ENCODE results near the gene ZNF227. TPM values are rescaled to one million over a fixed set of nuclear protein-coding genes. Genes with fewer than 3 reads are reported as not detected.
"Not testable (repeated sequence)": the region's sequence is repeated elsewhere in the genome, so short reads cannot be mapped to it uniquely, and the experiment has no call there.

The ZNF227 gene
- 17.3 TPM for polyA plus RNA-seq
- long read RNA-seq, donor 1, partial matches to known transcripts: 0 of 1 reads
- long read RNA-seq, donor 1, other reads (novel, unspliced or antisense): 0 of 1 reads
- long read RNA-seq, donor 2, partial matches to known transcripts: 0 of 2 reads
- long read RNA-seq, donor 2, other reads (novel, unspliced or antisense): 0 of 2 reads
- long read RNA-seq, donor 3: 0 reads
- long read RNA-seq, donor 4, partial matches to known transcripts: 0 of 1 reads
- long read RNA-seq, donor 4, other reads (novel, unspliced or antisense): 0 of 1 reads
- long read RNA-seq, donor 5, partial matches to known transcripts: 0 of 1 reads
- long read RNA-seq, donor 5, other reads (novel, unspliced or antisense): 0 of 1 reads
- long read RNA-seq, donor 6, partial matches to known transcripts: 0 of 2 reads
- long read RNA-seq, donor 6, other reads (novel, unspliced or antisense): 0 of 2 reads
- long read RNA-seq, donor 7, partial matches to known transcripts: 0 of 1 reads
- long read RNA-seq, donor 7, other reads (novel, unspliced or antisense): 0 of 1 reads
- long read RNA-seq, donor 8, partial matches to known transcripts: 0 of 1 reads
- long read RNA-seq, donor 8, other reads (novel, unspliced or antisense): 0 of 1 reads
- long read RNA-seq, donor 9, partial matches to known transcripts: 0 of 1 reads
- long read RNA-seq, donor 9, other reads (novel, unspliced or antisense): 0 of 1 reads
- long read RNA-seq, donor 10, partial matches to known transcripts: 0 of 5 reads
- long read RNA-seq, donor 10, other reads (novel, unspliced or antisense): 0 of 5 reads
- long read RNA-seq, donor 11, partial matches to known transcripts: 0 of 1 reads
- long read RNA-seq, donor 11, other reads (novel, unspliced or antisense): 0 of 1 reads

DNA sequence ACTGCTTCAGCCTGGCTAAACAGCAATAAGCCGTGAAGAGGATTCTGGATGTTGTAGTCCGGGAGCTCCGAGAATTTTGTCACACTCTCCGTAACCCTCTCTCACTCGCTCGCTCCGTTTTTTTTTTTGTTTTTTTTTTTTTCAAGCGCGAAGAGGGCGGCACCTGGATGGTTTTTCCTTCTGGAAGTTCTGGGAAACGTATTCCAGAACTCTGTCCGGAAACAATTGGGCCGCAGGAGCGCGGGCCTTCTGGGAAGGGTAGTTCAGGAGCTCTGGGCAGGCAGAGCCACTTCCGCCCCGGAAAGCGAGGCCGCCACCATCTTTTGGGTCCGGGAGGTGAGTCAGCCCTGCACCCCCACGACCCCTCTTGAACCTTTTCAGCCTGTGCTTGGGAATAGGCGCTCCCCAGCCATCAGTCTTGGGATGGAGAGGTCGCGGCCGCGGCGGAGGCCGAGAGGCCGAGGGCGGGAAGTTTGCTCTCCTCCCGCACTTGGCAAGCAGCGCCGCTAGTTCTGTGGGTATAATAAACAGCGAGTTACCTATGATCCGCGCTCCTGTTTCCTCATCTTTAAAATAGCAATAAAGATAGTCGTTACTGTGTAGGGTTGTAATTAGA lies at the start of gene ZNF227:
Gene ZNF227, plus strand, starts transcription at position 283 of the 616 bp plus-strand sequence. CDS start 5,261 bp downstream, outside the sequence.
- WGBS (ENCODE audit: insufficient coverage, low lambda C conversion rate): 0% methylated on average over 2 of the region's 37 CpGs
- Histone ChIP-seq H3K4me3 (ENCODE audit: low read length) (peak within 1 kb of the TSS; percentile 69), H3K36me3 (ENCODE audit: control insufficient read depth, insufficient read depth, low read length) (peaks cover 13% of the 10 kb centered on the region), H3K27ac (ENCODE audit: low read length) (peak within 1 kb of the TSS; percentile 65), H3K9me3 (ENCODE audit: control insufficient read depth, low read depth, low read length) (peaks cover 3% of the 10 kb centered on the region), H3K4me1 (ENCODE audit: control insufficient read depth, insufficient read depth, low read length) (no peaks in the 10 kb centered on the region), H3K27me3 (ENCODE audit: control insufficient read depth, insufficient read depth, low read length) (no peaks in the 10 kb centered on the region)
- peak; percentile 96 to 98 for DNase-seq

DNA sequence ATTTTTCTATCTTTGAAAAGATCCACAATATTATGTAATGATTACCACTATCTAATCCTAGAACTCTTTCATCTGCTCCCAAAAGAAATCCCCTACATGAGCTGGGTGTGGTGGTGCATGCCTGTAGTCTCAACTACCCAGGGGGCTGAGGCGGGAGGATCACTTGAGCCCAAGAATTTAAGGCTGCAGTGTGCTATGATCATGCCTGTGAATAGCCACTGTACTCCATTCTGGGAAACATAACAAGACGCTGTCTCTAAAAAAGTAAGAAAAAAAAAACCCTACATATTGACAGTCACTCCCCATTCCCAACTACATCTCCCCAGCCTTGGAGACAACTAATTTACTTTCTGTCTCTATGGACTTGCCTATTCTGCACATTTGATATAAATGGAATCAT lies 48.5 kb upstream of the ZNF227 start:
- DNase-seq: no peak
- Histone ChIP-seq H3K4me1 (ENCODE audit: control insufficient read depth, insufficient read depth, low read length) (no peaks in the 10 kb centered on the region), H3K27ac (ENCODE audit: low read length) (no peak overlapping the region), H3K4me3 (ENCODE audit: low read length) (no peak overlapping the region), H3K36me3 (ENCODE audit: control insufficient read depth, insufficient read depth, low read length) (peaks cover 17% of the 10 kb centered on the region), H3K27me3 (ENCODE audit: control insufficient read depth, insufficient read depth, low read length) (no peaks in the 10 kb centered on the region), H3K9me3 (ENCODE audit: control insufficient read depth, low read depth, low read length) (peaks cover 9% of the 10 kb centered on the region)
- 80% methylated on average over 1 of the region's 2 CpGs for WGBS (ENCODE audit: insufficient coverage, low lambda C conversion rate)

DNA sequence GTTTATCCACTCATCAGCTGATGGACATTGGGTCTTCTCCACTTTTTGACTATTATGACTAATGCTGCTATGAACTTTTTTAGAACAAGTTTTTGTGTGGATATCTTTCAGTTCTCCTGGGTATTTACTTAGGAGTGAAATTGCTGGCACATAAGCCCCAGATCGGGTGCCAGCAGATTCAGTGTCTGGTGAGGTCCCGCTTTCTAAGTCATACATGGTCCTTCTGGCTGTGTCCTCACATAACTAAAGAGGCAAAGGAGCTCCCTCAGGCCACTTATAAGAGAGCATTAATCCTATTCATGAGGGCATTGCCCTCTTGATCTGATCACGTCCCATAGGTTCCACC lies 48.0 kb upstream of the ZNF227 start:
- DNase-seq: no peak
- no CpG with 5 or more reads among the region's 3 CpGs for WGBS (ENCODE audit: insufficient coverage, low lambda C conversion rate)
- Histone ChIP-seq H3K36me3 (ENCODE audit: control insufficient read depth, insufficient read depth, low read length) (peaks cover 20% of the 10 kb centered on the region), H3K4me1 (ENCODE audit: control insufficient read depth, insufficient read depth, low read length) (no peaks in the 10 kb centered on the region), H3K9me3 (ENCODE audit: control insufficient read depth, low read depth, low read length) (peaks cover 9% of the 10 kb centered on the region), H3K27me3 (ENCODE audit: control insufficient read depth, insufficient read depth, low read length) (no peaks in the 10 kb centered on the region), H3K27ac (ENCODE audit: low read length) (peak overlapping the region; percentile 76), H3K4me3 (ENCODE audit: low read length) (peak overlapping the region; percentile 56)

DNA sequence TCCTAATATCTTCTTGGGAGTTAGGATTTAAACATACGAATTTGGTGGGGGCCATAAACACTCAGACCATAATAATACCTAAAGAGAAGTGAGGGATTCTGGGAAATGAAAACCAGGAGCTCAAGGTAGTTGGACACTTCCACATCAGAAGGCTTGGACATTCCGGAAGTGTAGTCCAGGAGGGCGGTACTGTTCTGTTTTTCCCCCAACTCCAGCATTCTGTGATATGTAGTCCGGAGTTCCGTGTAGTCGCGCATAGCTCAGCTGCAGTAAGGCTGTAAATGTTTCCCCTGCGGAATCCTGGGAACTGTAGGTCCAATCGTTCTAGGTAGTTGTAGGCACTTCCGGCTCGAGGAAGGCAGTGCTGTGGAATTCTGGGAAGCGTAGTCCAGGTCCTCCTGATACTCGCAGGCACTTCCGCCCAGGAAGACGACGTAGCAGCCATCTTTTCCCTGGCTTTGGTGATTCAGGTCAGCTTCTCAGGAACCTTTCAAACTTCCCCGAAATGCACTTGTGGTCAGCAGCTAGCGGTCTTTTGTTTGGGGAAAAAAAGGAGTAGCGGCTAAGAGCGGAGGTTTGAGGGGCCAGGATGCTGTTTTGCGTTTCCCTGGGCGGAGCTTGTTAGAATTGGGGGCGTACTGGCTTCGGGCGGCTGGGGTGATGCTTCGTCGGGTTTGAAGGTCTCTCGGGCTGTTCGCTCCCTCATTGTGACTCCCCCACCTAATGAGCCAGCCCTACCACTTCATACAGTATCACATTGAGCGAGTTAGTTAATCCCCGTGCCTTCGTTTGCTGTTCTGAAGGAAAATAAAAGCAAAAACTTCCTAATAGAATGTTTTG lies 47.4 kb upstream of the ZNF227 start, which contains the start of gene ZNF226:
Gene ZNF226, plus strand, starts transcription at position 428 of the 840 bp plus-strand sequence. CDS start 4,981 bp downstream, outside the sequence.
- peaks cover 26% of the 10 kb centered on the region for H3K36me3 ChIP-seq (ENCODE audit: control insufficient read depth, insufficient read depth, low read length)
- peaks cover 13% of the 10 kb centered on the region for H3K9me3 ChIP-seq (ENCODE audit: control insufficient read depth, low read depth, low read length)
- no peaks in the 10 kb centered on the region for H3K27me3 ChIP-seq (ENCODE audit: control insufficient read depth, insufficient read depth, low read length)
- H3K4me3 ChIP-seq (ENCODE audit: low read length): peak within 1 kb of the TSS; percentile 56
- H3K27ac ChIP-seq (ENCODE audit: low read length): peak within 1 kb of the TSS; percentile 76
- peak; percentile 99 for DNase-seq
- WGBS (ENCODE audit: insufficient coverage, low lambda C conversion rate): no CpG with 5 or more reads among the region's 32 CpGs
- no peaks in the 10 kb centered on the region for H3K4me1 ChIP-seq (ENCODE audit: control insufficient read depth, insufficient read depth, low read length)

DNA sequence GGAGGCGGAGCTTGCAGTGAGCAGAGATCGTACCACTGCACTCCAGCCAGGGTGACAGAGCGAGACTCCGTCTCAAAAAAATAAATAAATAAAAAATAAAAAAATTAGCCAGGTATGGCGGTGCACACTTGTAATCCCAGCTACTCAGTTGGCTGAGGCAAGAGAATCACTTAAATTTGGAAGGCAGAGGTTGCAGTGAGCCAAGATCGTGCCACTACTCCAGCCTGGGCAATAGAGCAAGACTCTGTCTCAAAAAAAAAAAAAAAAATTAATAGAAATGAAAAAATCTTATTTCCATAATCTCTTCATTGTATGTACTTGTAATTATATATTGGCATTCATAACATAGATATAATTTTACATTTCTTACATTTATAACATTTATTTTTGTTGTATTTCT lies 41.7 kb upstream of the ZNF227 start:
- no CpG with 5 or more reads among the region's 6 CpGs for WGBS (ENCODE audit: insufficient coverage, low lambda C conversion rate)
- not testable (repeated sequence) for H3K27me3 ChIP-seq (ENCODE audit: control insufficient read depth, insufficient read depth, low read length); H3K27ac ChIP-seq (ENCODE audit: low read length); H3K4me3 ChIP-seq (ENCODE audit: low read length); H3K4me1 ChIP-seq (ENCODE audit: control insufficient read depth, insufficient read depth, low read length); DNase-seq
- peaks cover 32% of the 10 kb centered on the region for H3K9me3 ChIP-seq (ENCODE audit: control insufficient read depth, low read depth, low read length)
- peaks cover 74% of the 10 kb centered on the region for H3K36me3 ChIP-seq (ENCODE audit: control insufficient read depth, insufficient read depth, low read length)

DNA sequence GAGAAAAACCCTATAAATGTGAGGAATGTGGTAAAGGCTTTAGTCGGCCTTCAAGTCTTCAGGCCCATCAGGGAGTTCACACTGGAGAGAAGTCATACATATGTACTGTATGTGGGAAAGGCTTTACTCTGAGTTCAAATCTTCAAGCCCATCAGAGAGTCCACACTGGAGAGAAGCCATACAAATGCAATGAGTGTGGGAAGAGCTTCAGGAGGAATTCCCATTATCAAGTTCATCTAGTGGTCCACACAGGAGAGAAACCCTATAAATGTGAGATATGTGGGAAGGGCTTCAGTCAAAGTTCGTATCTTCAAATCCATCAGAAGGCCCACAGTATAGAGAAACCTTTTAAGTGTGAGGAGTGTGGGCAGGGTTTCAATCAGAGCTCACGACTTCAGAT lies 35.7 kb upstream of the ZNF227 start:
- no CpG with 5 or more reads among the region's 3 CpGs for WGBS (ENCODE audit: insufficient coverage, low lambda C conversion rate)
- no peaks in the 10 kb centered on the region for H3K27me3 ChIP-seq (ENCODE audit: control insufficient read depth, insufficient read depth, low read length)
- H3K4me1 ChIP-seq (ENCODE audit: control insufficient read depth, insufficient read depth, low read length): no peaks in the 10 kb centered on the region
- H3K27ac ChIP-seq (ENCODE audit: low read length): no peak overlapping the region
- peaks cover 55% of the 10 kb centered on the region for H3K36me3 ChIP-seq (ENCODE audit: control insufficient read depth, insufficient read depth, low read length)
- peaks cover 37% of the 10 kb centered on the region for H3K9me3 ChIP-seq (ENCODE audit: control insufficient read depth, low read depth, low read length)
- DNase-seq: no peak
- no peak overlapping the region for H3K4me3 ChIP-seq (ENCODE audit: low read length)

DNA sequence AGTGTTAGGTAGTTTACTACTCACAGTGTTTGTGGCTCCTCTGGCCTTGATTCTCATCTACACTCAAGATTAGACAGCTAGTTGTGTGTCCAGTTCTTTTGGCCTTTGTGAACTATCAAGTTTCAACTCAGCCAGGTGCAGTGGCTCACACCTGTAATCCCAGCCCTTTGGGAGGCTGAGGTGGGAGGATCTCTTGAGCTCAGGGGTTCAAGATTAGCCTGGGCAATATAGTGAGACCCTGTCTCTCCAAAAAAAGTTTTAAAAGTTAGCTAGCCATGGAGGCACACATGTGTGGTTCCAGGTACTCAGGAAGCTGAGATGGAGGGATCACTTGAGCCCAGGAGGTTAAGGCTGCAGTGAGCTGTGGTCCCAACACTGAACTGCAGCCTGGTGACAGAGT lies 31.4 kb upstream of the ZNF227 start:
- Histone ChIP-seq H3K9me3 (ENCODE audit: control insufficient read depth, low read depth, low read length) (peaks cover 25% of the 10 kb centered on the region), H3K27ac (ENCODE audit: low read length) (no peak overlapping the region), H3K4me1 (ENCODE audit: control insufficient read depth, insufficient read depth, low read length) (no peaks in the 10 kb centered on the region), H3K36me3 (ENCODE audit: control insufficient read depth, insufficient read depth, low read length) (peaks cover 13% of the 10 kb centered on the region), H3K4me3 (ENCODE audit: low read length) (no peak overlapping the region), H3K27me3 (ENCODE audit: control insufficient read depth, insufficient read depth, low read length) (no peaks in the 10 kb centered on the region)
- DNase-seq: no peak

DNA sequence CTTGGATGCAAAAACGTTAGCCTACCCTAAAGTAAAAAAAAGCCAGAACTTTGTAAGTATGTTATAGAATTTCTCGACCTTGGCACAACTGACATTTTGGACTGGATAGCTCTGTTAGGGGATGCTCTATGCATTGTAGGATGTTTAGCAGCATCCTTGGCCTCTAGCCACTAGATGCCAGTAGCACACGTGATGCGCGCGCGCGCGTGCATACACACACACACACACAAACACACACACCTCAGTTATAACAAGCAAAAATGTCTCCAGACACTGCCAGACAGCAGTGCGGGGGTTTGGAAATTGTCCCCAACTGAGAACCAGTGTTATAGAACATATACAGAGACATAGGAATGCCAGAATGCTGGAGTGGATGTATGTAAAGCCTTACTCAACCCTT lies 30.2 kb upstream of the ZNF227 start:
- Histone ChIP-seq H3K36me3 (ENCODE audit: control insufficient read depth, insufficient read depth, low read length) (peaks cover under 1% of the 10 kb centered on the region), H3K27me3 (ENCODE audit: control insufficient read depth, insufficient read depth, low read length) (no peaks in the 10 kb centered on the region), H3K9me3 (ENCODE audit: control insufficient read depth, low read depth, low read length) (peaks cover 31% of the 10 kb centered on the region), H3K27ac (ENCODE audit: low read length) (no peak overlapping the region), H3K4me1 (ENCODE audit: control insufficient read depth, insufficient read depth, low read length) (no peaks in the 10 kb centered on the region), H3K4me3 (ENCODE audit: low read length) (no peak overlapping the region)
- WGBS (ENCODE audit: insufficient coverage, low lambda C conversion rate): 71% methylated on average over 1 of the region's 10 CpGs
- no peak for DNase-seq

DNA sequence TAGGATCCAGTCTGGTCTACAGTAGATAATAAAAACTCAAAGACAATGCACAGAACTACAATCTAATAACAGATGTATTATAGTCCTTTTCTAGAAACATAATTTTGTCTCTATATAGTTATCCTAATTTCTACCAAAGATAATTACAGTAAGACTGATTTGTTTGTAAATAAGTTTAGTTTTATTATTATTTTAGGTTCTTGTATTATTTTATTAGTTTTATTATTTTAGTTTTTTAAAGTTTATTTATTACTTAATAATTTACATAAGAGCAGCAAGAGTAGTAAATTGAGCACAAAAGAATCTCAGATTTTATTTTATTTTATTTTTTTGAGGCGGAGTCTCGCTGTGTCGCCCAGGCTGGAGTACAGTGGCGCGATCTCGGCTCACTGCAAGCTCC lies 22.3 kb upstream of the ZNF227 start:
- H3K4me1 ChIP-seq (ENCODE audit: control insufficient read depth, insufficient read depth, low read length): no peaks in the 10 kb centered on the region
- H3K9me3 ChIP-seq (ENCODE audit: control insufficient read depth, low read depth, low read length): peaks cover 9% of the 10 kb centered on the region

More for the DNA sequence above, 22.3 kb upstream of the ZNF227 start:
- H3K27ac ChIP-seq (ENCODE audit: low read length): no peak overlapping the region
- DNase-seq: no peak
- H3K36me3 ChIP-seq (ENCODE audit: control insufficient read depth, insufficient read depth, low read length): no peaks in the 10 kb centered on the region
- no peak overlapping the region for H3K4me3 ChIP-seq (ENCODE audit: low read length)
- no peaks in the 10 kb centered on the region for H3K27me3 ChIP-seq (ENCODE audit: control insufficient read depth, insufficient read depth, low read length)
- 100% methylated on average over 2 of the region's 6 CpGs for WGBS (ENCODE audit: insufficient coverage, low lambda C conversion rate)

Measured in large intestine (tissue), 12 donors.